Esophagus squamous epithelium (tissue), 5 donors: Measurements from ENCODE around the gene RPS6KA3. TPM values are rescaled to one million over a fixed set of nuclear protein-coding genes. Genes with fewer than 3 reads are reported as not detected.

Experiments used
- DNase-seq: peaks from one replicate; lab custom pipeline; 2025; lab: John Stamatoyannopoulos, UW
- H3K27ac ChIP-seq, 4 donors: fragments of 200-600 bp; sonication (generic); one replicate each; pipeline ENCODE4 v1.5.1; 2016 to 2019; ENCODE audit warnings: mild to moderate bottlenecking in 1 of 4
- H3K27me3 ChIP-seq, 4 donors: fragments of 200-600 bp; sonication (generic); 1 replicate in 3 of 4; 2 replicates in 1 of 4; pipeline versions ENCODE4 v1.5.1 to v1.6.0; 2017 to 2021; ENCODE audit warnings: antibody characterized with exemption in 1 of 4
- H3K36me3 ChIP-seq, 3 donors: fragments of 200-600 bp; sonication (generic); one replicate each; pipeline ENCODE4 v1.5.1; 2016 to 2019
- H3K4me1 ChIP-seq, 3 donors: fragments of 200-600 bp; sonication (generic); one replicate each; pipeline ENCODE4 v1.5.1; 2017 to 2019
- H3K4me3 ChIP-seq, 4 donors: fragments of 200-600 bp; sonication (generic); 1 replicate in 3 of 4; 2 replicates in 1 of 4; pipeline ENCODE4 v1.5.1; 2016 to 2019; ENCODE audit warnings: mild to moderate bottlenecking in 2 of 4, moderate library complexity in 1 of 4
- H3K9me3 ChIP-seq, 3 donors: fragments of 200-600 bp; sonication (generic); one replicate each; pipeline ENCODE4 v1.5.1; 2016 to 2019
- POLR2A ChIP-seq, 4 donors: fragments of 450-650 bp; IDR thresholded peaks; one replicate each; pipeline ENCODE4 v1.6.1; 2017; ENCODE audit warnings: antibody characterized with exemption in 4 of 4, mild to moderate bottlenecking in 4 of 4, moderate library complexity in 3 of 4
- WGBS, 2 donors: methylation state at CpG; one replicate each; pipeline ENCODE4 v1.1.5; 2018; 5-methylcytosine and 5-hydroxymethylcytosine counted together
- intact Hi-C: fragments of 100-400 bp; cut with DNase I; formaldehyde crosslinking; loops from one replicate; pipeline ENCODE4 v1.15.0; 2022
- total RNA-seq, 4 donors: library from RNA; depleted of rRNA; stranded (reverse); fragments of >200 nt; gene quantifications; one replicate each; pipeline ENCODE4 v1.1.0, GENCODE V29; 2016
- TF ChIP-seq, protein P1 (sequence below), 6 experiments: fragments of 450-650 bp in 4 of 6; fragments of 200-600 bp in 2 of 6; sonication (generic) in 2 of 6; IDR thresholded peaks; one replicate each; pipeline ENCODE4 v1.5.1; 2016 to 2019; ENCODE audit warnings: antibody characterized with exemption in 6 of 6, mild to moderate bottlenecking in 4 of 6, moderate library complexity in 4 of 6
- donor health status: DM: yes; HTN: yes; CAD: no.

RPS6KA3 gene
- total RNA-seq, result 10 to 100 TPM; 15.8 to 30.9 (median 29.7) TPM

DNA sequence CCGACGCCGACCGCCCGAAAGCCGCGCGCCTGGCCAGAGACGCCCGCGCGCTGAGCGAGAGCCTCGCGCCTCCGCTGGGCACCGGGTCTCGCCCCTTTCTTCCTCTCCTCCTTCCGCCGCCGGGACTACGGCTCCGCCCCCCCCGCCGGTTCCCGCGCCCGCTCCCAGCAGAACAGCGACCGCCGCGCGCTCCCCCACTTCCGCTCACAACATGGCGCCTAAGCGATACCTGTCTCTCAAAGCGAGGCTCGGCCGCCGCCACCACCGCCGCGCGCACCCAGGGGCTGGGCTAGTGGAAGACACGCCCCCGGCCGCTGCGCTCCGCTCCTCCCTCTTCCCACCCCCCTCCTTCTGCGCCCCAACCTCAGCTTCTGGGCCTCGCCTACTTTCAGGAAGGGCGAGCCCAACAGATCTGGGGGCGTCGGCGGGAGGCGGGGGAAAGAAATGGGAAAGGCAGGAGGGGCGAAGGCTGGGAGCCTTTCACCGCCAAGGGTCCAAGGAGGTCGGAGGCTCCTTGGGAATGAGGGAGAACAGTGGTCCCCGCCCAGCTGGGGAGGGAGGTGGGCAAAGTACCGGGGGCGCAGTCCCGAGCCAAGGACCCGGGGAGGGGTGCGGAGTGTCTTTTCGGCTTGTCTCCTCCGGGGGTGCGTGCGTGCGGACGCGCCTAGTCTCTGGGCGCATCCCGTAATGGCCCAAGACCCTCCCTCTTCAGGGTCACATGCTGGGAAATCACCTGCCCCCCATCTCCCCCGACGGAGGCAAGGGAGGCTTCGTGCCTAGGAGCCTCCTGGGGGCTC is at the start of gene RPS6KA3:
Gene RPS6KA3, minus strand, starts transcription at position 100 of the 797 bp plus-strand sequence. CDS start 277 bp downstream, outside the sequence.
- no peaks in the 10 kb centered on the region for H3K9me3 ChIP-seq
- H3K4me1 ChIP-seq, result peaks cover 0 to 25% (median 0%) of the 10 kb centered on the region in 3 donors
- WGBS, 2 donors, result 47% methylated on average over 13 of the region's 77 CpGs; no CpG with 5 or more reads in 1 of the 2 donors
- H3K4me3 ChIP-seq, result peak within 1 kb of the TSS; percentile 62 to 79 (median 68)
- H3K27ac ChIP-seq, result peak within 1 kb of the TSS; percentile 85 to 94 (median 88)
- H3K27me3 ChIP-seq, result no peaks in the 10 kb centered on the region
- TF ChIP-seq, protein P1, sequence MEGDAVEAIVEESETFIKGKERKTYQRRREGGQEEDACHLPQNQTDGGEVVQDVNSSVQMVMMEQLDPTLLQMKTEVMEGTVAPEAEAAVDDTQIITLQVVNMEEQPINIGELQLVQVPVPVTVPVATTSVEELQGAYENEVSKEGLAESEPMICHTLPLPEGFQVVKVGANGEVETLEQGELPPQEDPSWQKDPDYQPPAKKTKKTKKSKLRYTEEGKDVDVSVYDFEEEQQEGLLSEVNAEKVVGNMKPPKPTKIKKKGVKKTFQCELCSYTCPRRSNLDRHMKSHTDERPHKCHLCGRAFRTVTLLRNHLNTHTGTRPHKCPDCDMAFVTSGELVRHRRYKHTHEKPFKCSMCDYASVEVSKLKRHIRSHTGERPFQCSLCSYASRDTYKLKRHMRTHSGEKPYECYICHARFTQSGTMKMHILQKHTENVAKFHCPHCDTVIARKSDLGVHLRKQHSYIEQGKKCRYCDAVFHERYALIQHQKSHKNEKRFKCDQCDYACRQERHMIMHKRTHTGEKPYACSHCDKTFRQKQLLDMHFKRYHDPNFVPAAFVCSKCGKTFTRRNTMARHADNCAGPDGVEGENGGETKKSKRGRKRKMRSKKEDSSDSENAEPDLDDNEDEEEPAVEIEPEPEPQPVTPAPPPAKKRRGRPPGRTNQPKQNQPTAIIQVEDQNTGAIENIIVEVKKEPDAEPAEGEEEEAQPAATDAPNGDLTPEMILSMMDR (IDR thresholded peaks at IDR 0.05), result no peak
- TF ChIP-seq POLR2A (IDR thresholded peaks at IDR 0.05), result peak in 3 of 4 donors; percentile 39 to 81 (median 74)
- H3K36me3 ChIP-seq, result no peaks in the 10 kb centered on the region
- peak; percentile 59 for DNase-seq
- intact Hi-C loops, result no loop called here

DNA sequence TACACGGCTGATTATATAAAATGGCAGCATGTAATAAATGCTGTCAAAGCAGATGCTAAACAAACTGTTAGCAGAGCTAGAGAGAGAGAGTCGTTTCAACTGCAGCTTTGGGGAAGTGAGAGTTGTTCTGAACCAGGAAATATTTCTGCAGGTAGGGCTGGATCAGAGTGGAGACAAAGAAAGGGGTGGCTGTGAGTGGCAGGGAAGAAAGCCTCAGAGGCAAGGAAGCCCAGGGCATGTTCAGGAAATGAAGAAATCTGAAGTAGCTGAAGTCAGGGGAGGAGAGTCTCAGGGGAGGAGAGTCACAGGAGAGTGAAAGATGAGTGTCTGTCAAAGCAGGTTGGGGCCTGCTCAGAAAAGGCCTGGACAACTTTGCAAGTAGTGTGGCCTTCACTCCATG is 48.4 kb upstream of the RPS6KA3 start:
- no peaks in the 10 kb centered on the region for H3K36me3 ChIP-seq
- 21 to 47% methylated on average over 2 of the region's 2 CpGs for WGBS, 2 donors
- peaks cover 0 to 8% (median 0%) of the 10 kb centered on the region in 3 donors for H3K4me1 ChIP-seq
- H3K4me3 ChIP-seq, result no peak overlapping the region
- TF ChIP-seq, protein P1 (IDR thresholded peaks at IDR 0.05), result no peak
- peak overlapping the region in 1 of 4 donors; percentile 13 for H3K27ac ChIP-seq
- H3K9me3 ChIP-seq, result no peaks in the 10 kb centered on the region
- intact Hi-C loops, result no loop called here
- no peaks in the 10 kb centered on the region for H3K27me3 ChIP-seq
- DNase-seq, result no peak

DNA sequence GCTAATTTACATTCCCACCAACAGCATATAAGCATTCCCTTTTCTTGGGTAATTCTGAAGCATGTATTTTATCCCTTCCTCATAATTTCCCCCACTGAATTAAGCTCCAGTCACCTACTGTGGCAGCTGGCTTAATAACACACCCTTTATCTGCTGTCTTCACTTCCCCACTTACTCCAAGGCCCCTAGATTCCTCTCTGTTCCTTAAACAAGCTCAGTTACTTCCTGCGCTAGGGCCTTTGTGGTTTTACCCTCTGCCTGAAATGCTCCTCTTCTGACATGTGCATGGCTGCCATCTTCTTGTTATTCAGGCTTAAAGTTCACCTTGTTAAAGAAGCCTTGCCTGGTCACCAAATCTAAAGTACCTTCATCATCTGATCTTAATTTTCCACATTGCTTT is 47.2 kb upstream of the RPS6KA3 start:
- no peak for TF ChIP-seq POLR2A (IDR thresholded peaks at IDR 0.05)
- no peaks in the 10 kb centered on the region for H3K9me3 ChIP-seq
- peak overlapping the region in 1 of 4 donors; percentile 13 for H3K27ac ChIP-seq
- intact Hi-C loops, result no loop called here
- H3K27me3 ChIP-seq, result no peaks in the 10 kb centered on the region
- WGBS, 2 donors, result 79 to 87% methylated on average over 1 of the region's 1 CpG
- H3K4me1 ChIP-seq, result peaks cover 0 to 8% (median 0%) of the 10 kb centered on the region in 3 donors
- DNase-seq, result no peak
- H3K36me3 ChIP-seq, result no peaks in the 10 kb centered on the region
- no peak overlapping the region for H3K4me3 ChIP-seq

DNA sequence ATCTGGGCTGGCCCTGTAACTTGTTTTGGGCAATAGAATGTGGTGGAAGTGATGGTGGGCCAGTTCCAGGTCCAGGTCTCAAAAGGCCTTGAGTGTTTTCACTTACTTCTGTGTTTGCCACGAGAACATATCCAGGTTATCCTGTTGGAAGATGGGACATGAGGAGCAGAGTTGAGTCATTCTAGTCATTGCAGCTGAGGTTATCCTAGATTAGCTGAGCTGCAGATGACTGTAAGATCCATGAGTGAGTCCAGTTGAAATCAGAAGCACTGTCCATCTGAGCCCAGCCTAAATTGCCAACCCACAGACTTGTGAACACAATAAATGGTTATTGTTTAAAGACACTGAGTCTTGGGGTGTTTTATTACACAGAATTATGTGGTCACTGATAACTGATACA is 45.3 kb upstream of the RPS6KA3 start:
- TF ChIP-seq, protein P1 (IDR thresholded peaks at IDR 0.05), result no peak
- TF ChIP-seq POLR2A (IDR thresholded peaks at IDR 0.05), result no peak
- intact Hi-C loops, result no loop called here
- 50 to 88% methylated on average over 1 of the region's 1 CpG for WGBS, 2 donors
- no peaks in the 10 kb centered on the region for H3K36me3 ChIP-seq
- no peaks in the 10 kb centered on the region for H3K27me3 ChIP-seq
- no peaks in the 10 kb centered on the region for H3K9me3 ChIP-seq
- peaks cover 0 to 8% (median 0%) of the 10 kb centered on the region in 3 donors for H3K4me1 ChIP-seq
- no peak overlapping the region for H3K27ac ChIP-seq
- H3K4me3 ChIP-seq, result no peak overlapping the region
- DNase-seq, result no peak

DNA sequence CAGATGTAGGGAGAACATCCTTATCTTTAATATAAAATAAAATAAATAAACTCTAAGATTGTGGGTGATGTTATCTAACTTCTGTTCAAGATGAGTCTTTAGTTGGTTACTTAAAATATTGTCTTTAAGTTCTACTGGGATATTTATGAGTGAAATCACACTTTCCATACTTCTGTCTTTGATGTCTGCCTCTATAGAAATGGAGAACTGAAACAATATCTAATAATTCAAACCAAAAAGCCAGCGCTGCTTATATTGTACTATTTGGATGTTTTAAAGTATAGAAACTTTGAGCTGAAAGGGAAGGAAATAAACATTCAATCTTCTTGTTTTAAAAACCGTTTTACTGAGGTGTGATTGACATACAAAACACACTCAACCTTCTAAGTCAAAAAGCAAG is 44.8 kb upstream of the RPS6KA3 start:
- TF ChIP-seq, protein P1 (IDR thresholded peaks at IDR 0.05), result no peak
- no peak for TF ChIP-seq POLR2A (IDR thresholded peaks at IDR 0.05)
- 49 to 83% methylated on average over 2 of the region's 2 CpGs for WGBS, 2 donors
- DNase-seq, result no peak
- Histone ChIP-seq H3K27me3 (no peaks in the 10 kb centered on the region), H3K4me3 (no peak overlapping the region), H3K4me1 (peaks cover 0 to 8% (median 0%) of the 10 kb centered on the region in 3 donors), H3K9me3 (no peaks in the 10 kb centered on the region), H3K27ac (no peak overlapping the region), H3K36me3 (no peaks in the 10 kb centered on the region)
- intact Hi-C loops, result no loop called here
